Stimulated activated CD8-positive, alpha-beta memory T cell treated with anti-CD3 and anti-CD28 coated beads, Interleukin-4, amount 100 ng/mL, for 48 hours (primary cell): ENCODE results near the gene RAB27A.

Source experiments
- DNase-seq: peaks from one replicate; pipeline ENCODE4 v3.0.0-alpha.2; 2020

RAB27A gene

DNA sequence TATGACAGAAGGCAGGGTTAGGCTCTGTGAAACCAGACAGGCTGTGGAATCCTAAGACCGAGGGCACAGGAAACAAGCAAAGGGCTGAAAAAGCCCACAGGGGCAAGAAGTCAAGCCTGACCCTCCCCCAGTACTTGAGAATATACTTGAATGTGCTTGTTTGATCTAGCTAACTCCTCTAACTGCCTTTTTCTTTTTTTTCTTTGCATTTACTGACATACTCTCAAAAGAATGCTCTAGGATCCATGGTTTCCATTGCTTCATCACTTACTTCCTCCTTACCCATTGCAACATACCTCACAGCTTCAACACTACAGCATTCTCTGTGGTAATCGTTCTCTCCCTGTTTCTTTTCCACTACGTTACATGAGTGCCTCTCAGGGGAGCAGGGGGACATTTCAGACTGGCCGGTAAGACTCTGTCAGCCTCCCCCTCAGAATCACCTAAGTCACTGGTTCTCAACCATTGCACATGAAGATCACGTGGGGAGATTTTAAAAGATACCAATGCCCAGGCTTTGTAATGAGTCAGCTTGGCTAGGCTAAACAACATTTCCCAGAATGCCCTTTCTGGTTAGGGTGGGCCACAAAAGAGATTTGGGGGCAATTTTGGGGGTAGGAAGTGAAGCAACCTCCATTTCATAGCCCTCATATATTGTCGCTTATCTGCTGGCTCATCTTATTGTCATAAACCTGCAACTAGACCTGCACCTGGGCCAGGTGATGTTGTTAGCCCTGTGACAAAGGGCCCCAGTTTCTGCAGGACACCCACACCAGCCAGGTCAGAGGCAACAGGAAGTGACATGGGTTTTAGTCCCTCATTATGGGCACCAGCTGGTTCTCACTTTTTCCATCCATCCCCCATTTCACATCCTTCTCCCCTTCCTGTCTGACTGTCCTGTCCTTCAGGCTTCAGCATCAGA lies 68.3 kb downstream of the RAB27A start:
- DNase-seq: peak; percentile 73

GRCh38 chr15:55220606-55221005 lies 69.0 kb downstream of the RAB27A start:
- DNase-seq: no peak

- no peak for DNase-seq
Observed at GRCh38 chr15:55218056-55218455, 71.6 kb downstream of the RAB27A start.

DNA sequence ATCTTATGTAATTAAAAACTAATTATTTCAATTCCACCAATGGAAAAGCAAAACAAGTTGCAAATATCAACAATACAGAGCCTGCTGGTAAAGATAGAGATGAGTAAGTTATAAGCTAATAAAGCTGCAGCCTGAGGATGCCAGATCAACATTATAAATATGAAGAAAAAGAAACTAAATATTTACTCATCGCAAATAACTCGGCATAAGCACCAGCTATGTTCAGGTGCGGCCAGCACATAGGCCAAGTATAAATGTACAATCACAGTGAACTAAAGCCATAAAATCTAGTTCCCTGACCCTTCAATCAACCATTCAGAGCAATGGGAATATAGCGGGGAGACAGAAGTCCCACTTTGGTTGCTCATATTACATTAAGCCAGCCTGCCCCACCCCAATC lies 85.1 kb downstream of the RAB27A start:
- no peak for DNase-seq

- no peak for DNase-seq
Observed at GRCh38 chr15:55202206-55202605, 87.4 kb downstream of the RAB27A start.

DNA sequence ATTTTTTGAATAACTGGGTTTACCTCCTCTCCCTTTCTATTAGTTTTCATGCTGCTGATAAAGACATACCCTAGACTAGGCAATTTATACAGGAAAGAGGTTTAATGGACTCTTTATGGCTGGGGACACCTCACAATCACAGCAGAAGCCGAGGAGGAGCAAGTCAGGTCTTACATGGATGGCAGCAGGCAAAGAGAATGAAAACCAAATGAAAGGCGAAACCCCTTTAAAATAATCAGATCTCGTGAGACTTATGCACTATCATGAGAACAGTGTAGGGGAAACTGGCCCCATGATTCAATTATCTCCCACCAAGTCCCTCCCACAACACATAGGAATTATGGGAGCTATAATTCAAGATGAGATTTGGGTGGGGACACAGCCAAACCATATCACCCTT lies 90.9 kb downstream of the RAB27A start:
- DNase-seq: no peak

GRCh38 chr15:55197719-55198118 lies 91.9 kb downstream of the RAB27A start:
- DNase-seq: no peak

GRCh38 chr15:55197362-55197705 lies 92.3 kb downstream of the RAB27A start:
- no peak for DNase-seq

GRCh38 chr15:55196458-55197361 lies 92.9 kb downstream of the RAB27A start, which contains the start of gene RSL24D1:
TSS of gene RSL24D1 (minus strand) at chr15:55196941. CDS start at chr15:55196890, 51 bp downstream.
- peak; percentile 95 for DNase-seq

- DNase-seq: no peak
Observed at GRCh38 chr15:55195996-55196395, 93.6 kb downstream of the RAB27A start.

DNA sequence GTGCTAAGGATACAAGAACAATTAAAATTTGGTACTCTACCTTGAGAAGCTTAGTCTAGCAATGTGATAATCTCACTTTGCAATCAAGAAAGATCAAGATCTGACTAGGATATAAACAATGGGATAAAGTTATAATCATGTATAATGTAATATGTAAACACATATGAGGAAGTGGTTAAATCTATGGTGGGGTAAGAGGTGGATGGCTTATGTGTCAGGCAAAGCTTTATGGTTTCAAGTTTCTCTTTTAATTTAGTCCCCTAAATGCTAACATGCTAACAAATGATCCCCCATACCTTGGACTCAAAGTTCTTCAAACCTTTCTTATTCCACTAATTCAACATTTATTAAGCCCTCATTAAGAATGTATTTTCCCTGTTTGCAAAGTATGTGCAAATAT lies 95.4 kb downstream of the RAB27A start:
- no peak for DNase-seq

GRCh38 chr15:55186331-55186730 lies 103.3 kb downstream of the RAB27A start:
- no peak for DNase-seq

GRCh38 chr15:55183679-55184078 lies 105.9 kb downstream of the RAB27A start:
- DNase-seq: no peak

- DNase-seq: no peak
Observed at GRCh38 chr15:55179141-55179540, 110.5 kb downstream of the RAB27A start.

GRCh38 chr15:55170361-55170760 lies 119.3 kb downstream of the RAB27A start:
- DNase-seq: no peak

DNA sequence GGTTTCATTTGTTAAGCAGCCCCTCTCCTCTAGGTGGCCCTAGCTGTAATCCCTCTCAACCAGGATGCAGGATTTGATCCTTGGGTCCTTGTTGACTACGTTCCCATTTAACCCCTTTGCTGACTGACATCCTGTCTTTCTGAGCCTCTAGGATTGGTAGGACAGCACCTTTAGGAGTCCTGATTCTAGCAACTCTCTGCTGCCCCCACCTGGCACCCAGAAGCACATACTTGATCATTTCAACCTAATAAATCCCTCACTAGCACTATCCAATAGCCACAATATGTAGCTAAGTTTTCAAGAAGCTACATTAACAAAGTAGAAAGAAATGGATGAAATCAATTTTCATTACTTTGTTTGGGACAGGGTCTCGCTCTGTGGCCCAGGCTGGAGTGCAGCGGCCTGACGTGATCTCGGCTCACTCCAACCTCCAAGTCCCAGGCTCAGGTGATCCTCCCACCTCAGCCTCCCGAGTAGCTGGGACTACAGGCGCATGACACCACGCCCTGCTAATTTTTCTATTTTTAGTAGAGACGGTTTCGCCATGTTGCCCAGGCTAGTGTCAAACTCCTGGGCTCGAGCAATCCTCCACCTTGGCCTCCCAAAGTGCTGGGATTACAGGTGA lies 121.2 kb downstream of the RAB27A start:
- DNase-seq: peak; percentile 75

- DNase-seq: no peak
Observed at GRCh38 chr15:55164284-55164683, 125.3 kb downstream of the RAB27A start.
